Coronary artery (tissue), 2 donors: Measurements from ENCODE around the gene CAMSAP1.
A peak's percentile ranks its signal among the peaks of the same experiment; 100 is the strongest.

Experiments
- DNase-seq: peaks from one replicate; pipeline ENCODE4 v3.0.0-alpha.2; 2017; ENCODE audit warnings: low spot score
- H3K27ac ChIP-seq, 2 donors: fragments of 200-600 bp; sonication (generic); one replicate each; pipeline ENCODE4 v1.5.1; 2016 to 2019
- H3K4me3 ChIP-seq: fragments of 200-600 bp; sonication (generic); 2 replicates; pipeline ENCODE4 v1.5.1; 2016; ENCODE audit warnings: mild to moderate bottlenecking, moderate library complexity
- CTCF ChIP-seq: fragments of 200-600 bp; sonication (generic); IDR thresholded peaks from one replicate; pipeline ENCODE4 v1.5.1; 2019; ENCODE audit warnings: antibody characterized with exemption

CAMSAP1 gene

GRCh38 chr9:135865531-135865930, 41.8 kb downstream of the CAMSAP1 start:
- Histone ChIP-seq H3K27ac (no peak overlapping the region), H3K4me3 (no peak overlapping the region)
- TF ChIP-seq CTCF: no peak
- no peak for DNase-seq

GRCh38 chr9:135864447-135865049, 42.8 kb downstream of the CAMSAP1 start:
- Histone ChIP-seq H3K27ac (no peak overlapping the region), H3K4me3 (no peak overlapping the region)
- TF ChIP-seq CTCF: peak; percentile 85
- DNase-seq: no peak

GRCh38 chr9:135862809-135863208, 44.5 kb downstream of the CAMSAP1 start:
- Histone ChIP-seq H3K27ac (no peak overlapping the region), H3K4me3 (no peak overlapping the region)
- DNase-seq: no peak
- TF ChIP-seq CTCF: no peak

- no peak overlapping the region for H3K4me3 ChIP-seq
- no peak for DNase-seq
- H3K27ac ChIP-seq: no peak overlapping the region
- TF ChIP-seq CTCF: no peak
Measured at GRCh38 chr9:135858491-135859185, 48.7 kb downstream of the CAMSAP1 start.

- DNase-seq: no peak
- Histone ChIP-seq H3K4me3 (no peak overlapping the region), H3K27ac (no peak overlapping the region)
- no peak for TF ChIP-seq CTCF
Measured at GRCh38 chr9:135857843-135858242, 49.5 kb downstream of the CAMSAP1 start.

GRCh38 chr9:135857371-135857786, 50.0 kb downstream of the CAMSAP1 start:
- DNase-seq: no peak

More at GRCh38 chr9:135857371-135857786, 50.0 kb downstream of the CAMSAP1 start:
- no peak overlapping the region for H3K4me3 ChIP-seq
- no peak overlapping the region for H3K27ac ChIP-seq
- no peak for TF ChIP-seq CTCF
